Regular cardiac myocyte (primary cell): Measurements from ENCODE around the gene CFAP92. TPM values are rescaled to one million over a fixed set of nuclear protein-coding genes. Genes with fewer than 3 reads are reported as not detected.

Source experiments
- total RNA-seq: library from RNA; depleted of rRNA; stranded (reverse); fragments of >200 nt; gene quantifications from 2 replicates; pipeline ENCODE4 v1.2.3, GENCODE V29; 2014

The CFAP92 gene
- total RNA-seq, result under 0.01 TPM in 1 of 2 replicates, not detected in the other

GRCh38 chr3:128993461-128994172 is at the start of gene CFAP92:
CFAP92 (minus strand) TSS chr3:128994076; CDS start chr3:128993304, 772 bp downstream.

DNA sequence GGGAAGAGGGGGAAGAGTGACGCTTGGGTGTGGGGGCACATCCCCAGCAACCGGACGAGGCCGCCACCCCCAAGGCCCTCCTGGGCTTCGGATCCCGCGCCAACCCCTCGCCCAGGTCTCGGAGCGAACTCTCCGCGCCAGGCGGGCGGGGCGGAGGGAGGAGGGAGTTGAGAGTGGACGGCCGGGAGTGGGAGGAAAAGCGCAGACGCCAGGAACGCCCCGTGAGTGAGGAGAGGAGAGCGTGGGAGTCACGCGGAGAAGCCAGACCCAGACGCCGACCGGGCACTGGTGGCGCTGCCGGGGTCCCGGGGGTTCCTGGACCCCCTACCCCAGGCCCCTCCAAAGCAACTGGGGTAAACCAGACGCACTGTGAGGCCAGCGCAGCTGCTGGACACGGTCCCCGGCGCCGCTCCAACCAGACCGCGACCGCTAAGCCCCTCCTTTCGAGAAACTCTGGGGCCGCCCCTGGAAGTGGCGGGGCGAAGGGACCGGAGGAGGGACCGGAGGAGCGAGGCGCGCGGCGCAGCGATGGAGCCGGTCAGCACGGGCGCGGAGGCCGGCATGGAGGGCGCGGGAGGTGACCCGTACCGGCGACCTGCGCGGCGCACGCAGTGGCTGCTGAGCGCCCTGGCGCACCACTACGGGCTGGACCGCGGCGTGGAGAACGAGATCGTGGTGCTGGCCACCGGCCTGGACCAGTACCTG is 7.4 kb upstream of the CFAP92 start, which contains the start of gene EFCC1:
Gene EFCC1, plus strand, starts transcription at position 204 of the 705 bp plus-strand sequence. Its CDS starts 325 bp downstream, at position 529.

GRCh38 chr3:128879125-128879969 is 114.5 kb downstream of the CFAP92 start, which contains the start of gene ACAD9:
ACAD9 (plus strand) TSS chr3:128879620; CDS start chr3:128879692, 72 bp downstream.

Other genes with a start within 250 kb of the CFAP92 start
- gene ACAD9, start 114.5 kb downstream of the CFAP92 start, total RNA-seq, result 31.9 and 45.2 TPM in 2 replicates
- gene EFCC1, start 7.2 kb upstream of the CFAP92 start, total RNA-seq, result under 0.01 TPM in 1 of 2 replicates, not detected in the other
- not detected in 2 replicates for gene GP9, start 66.7 kb upstream of the CFAP92 start, total RNA-seq
- gene RAB43, start 127.7 kb upstream of the CFAP92 start, total RNA-seq, result 13.2 and 14.2 TPM in 2 replicates
- gene ISY1, start 167.0 kb upstream of the CFAP92 start, total RNA-seq, result 23.1 and 35.5 TPM in 2 replicates
- 269 and 284 TPM in 2 replicates for gene CNBP, start 189.8 kb upstream of the CFAP92 start, total RNA-seq